NCI-H510A treated with DMSO at 0.1 percent for 48 hours (cell line): Measurements from ENCODE around the gene SLC39A5.
"Not testable (repeated sequence)": the region's sequence is repeated elsewhere in the genome, so short reads cannot be mapped to it uniquely, and the experiment has no call there.

Source experiments
- DNase-seq: peaks from one replicate; lab custom pipeline; 2025; lab: John Stamatoyannopoulos, UW

SLC39A5 gene, protein sequence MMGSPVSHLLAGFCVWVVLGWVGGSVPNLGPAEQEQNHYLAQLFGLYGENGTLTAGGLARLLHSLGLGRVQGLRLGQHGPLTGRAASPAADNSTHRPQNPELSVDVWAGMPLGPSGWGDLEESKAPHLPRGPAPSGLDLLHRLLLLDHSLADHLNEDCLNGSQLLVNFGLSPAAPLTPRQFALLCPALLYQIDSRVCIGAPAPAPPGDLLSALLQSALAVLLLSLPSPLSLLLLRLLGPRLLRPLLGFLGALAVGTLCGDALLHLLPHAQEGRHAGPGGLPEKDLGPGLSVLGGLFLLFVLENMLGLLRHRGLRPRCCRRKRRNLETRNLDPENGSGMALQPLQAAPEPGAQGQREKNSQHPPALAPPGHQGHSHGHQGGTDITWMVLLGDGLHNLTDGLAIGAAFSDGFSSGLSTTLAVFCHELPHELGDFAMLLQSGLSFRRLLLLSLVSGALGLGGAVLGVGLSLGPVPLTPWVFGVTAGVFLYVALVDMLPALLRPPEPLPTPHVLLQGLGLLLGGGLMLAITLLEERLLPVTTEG

DNA sequence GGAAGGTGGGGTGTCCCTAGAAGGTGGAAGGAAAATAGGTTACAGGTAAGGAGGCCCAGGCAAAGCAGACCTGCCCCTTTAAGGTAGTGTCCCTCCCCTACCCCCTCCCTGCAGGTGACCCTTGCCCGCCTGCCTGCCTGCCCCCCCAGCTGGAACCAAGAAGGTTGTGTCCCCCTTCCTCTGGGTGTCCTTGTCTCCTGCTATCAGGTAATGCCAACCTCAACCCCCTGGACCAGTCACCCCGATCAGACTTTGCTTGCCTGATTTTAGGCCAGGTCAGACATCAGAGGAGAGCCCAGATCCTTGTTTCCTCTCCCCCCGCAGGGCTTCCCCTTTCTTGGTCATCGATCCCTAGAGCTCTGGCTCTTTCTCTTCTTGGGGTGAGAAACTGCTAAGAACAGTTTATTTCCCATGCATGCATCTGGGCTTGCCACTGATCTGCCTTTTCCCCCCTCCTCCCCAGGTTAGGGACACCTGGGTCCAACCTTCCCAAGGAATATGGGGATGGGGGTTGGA lies at the start of gene SLC39A5:
Gene SLC39A5 (plus strand): TSS at position 136 of the 516 bp plus-strand sequence. CDS start 1,224 bp downstream, outside the sequence.
- no peak for DNase-seq

DNA sequence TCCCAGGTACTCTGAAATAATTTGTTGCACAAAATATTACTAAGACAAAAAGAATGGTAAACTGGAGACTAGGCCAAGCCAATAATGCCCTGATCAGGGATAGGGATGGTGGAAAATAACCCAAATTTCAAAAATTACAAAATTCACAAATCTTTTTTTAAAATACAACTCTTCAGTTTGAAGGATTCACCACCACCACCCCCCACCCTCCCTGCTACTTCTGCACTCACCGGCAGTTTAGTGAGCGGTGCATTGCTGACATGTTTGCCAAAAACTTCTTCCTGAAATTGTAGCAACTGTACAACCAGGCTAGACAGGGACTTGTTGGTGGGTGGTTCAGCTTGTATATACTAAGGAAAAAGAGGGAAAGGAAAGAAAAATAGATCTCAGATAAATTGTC lies 42.9 kb upstream of the SLC39A5 start:
- no peak for DNase-seq

DNA sequence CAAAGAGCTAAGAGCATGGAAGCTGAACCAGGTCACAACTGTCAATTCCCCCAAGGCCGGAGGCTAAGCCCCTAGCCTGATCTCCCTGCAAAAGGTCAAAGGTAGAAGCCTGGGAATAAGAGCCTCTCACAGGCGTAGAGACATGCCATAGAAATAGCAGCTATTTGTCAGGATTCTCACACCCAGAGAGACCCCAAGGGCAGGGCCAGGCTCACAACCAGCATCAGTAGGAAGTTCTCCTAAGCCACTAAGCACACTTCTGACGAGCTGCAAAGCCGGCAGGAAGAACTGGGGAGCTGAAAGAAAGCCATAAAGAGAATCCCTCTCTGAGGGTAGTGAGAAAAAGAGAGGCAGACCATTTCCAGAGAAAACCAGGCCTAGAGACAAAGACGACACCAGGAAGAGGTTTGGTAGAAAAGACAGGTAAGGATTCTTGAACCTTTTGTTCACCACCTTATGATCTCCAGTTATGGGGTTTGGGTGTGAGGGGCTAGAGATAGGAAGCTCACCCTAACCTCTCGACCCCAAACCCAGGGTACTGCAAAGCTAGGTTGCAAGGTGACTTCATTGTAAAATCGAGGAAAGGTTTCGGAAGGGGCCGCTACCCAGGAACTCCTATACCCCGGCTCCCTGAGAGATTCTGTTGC lies 41.6 kb upstream of the SLC39A5 start:
- no peak for DNase-seq

DNA sequence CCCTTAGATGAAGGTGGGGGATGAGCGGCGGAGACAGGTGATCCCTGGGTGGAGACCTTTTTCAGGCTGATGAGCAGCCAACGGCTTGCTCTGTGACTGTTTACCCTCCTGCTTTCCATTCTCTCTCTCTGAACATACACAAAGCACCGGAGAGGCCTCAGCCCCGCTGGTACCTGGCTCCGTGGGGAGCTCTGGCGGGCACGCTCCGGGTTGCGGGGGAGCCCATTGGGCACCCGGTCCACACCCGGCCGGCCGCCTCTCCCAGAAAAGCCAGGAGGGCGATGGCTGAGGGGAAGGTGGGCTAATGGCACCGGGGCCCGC lies 41.1 kb upstream of the SLC39A5 start:
- DNase-seq: peak; percentile 7

DNA sequence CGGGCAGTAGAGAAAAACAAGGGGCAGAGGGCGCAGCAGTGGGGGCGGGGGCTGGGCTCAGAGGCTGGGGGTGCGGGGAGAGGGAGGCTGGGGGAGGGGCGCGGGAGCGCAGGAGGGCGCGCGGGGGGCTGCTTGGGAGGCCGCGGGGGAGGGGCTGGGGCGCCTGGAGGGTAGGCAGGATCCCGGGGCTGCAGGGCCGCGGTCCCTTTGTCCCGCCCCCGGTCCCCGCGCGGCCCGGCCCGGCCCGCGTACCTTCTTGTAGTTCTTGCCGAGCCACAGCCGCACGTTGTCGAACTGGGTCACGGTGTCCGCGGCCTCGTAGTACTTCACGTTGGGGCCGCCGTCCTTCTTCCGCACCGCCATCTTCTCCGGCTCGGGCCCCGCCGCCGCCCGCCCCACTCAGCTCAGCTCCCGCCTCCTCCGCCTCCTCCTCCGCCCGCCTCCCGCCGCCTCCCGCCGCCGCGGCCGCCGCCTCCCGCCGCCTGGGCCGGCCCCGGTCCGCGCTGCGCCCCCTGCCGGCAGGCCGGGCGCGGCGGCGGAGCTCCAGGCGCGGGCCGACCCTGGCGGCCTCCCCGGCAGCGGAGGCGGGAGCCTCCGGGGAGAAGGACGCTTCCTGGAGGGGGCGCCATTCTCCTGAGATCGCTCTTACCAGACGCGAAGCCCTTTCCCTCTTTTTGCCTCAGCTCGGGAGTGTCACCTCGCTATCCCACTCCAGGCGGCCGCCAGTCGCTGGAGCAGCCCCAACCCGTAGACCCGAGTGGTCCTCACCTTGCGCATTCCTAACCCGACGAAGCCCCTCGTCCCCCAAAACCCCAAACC lies 40.5 kb upstream of the SLC39A5 start, which contains the start of gene SMARCC2:
Gene SMARCC2 (minus strand): TSS at position 385 of the 819 bp plus-strand sequence. CDS start 22 bp downstream, at position 363.
- peak; percentile 84 for DNase-seq

DNA sequence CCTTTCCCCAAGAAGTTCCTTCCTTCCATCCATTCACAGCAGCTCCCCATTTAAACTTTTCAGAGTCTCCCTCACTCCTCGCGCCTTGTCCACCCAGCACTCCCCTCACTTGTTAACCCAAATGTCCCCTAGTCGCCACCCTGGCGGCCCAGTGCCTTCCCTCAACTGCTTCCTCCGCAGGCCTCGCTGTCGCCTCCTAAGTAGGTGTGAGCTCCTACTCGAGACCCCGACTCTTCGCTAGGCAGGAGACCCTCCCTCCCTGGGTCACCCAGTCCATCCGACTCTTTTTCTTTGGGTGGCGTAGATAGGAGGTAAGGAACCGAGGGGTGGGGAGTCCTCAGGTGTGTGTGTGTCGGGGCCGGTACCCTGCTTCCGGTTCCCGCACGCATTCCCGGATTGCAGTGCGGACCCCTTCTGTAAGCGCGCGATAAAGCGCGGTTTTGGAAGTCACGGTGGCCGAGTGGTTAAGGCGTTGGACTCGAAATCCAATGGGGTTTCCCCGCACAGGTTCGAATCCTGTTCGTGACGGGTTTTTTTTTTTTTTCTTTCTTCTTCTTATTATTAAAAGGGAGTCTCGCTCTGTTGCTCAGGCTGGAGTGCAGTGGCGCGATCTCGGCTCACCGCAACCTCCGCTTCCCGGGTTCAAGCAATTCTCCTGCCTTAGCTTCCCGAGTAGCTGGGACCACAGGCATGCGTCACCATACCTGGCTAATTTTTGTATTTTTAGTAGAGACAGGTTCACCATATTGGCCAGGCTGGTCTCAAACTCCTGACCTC lies 39.7 kb upstream of the SLC39A5 start:
- DNase-seq: peak; percentile 86

DNA sequence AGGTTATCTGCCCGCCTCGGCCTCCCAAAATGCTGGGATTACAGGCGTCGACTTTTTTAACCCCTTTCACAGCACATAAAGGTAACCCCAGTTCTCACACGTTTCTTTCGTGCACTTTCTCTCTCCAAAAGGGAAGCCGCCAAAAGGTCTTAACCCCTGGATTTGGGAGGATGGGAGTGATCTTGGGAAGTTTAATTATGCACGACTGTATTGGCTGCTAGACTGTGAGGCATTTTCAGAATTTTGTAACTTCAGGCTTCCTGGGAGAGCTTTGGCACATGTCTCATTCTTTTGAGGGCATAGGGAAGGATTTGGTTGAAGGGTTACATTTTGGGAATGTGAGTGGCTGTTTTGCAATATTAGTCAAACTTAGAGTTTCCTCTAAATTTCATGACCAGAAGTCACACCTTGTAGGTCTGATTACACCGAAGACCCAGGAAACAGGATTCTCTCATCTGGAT lies 39.1 kb upstream of the SLC39A5 start:
- DNase-seq: no peak

DNA sequence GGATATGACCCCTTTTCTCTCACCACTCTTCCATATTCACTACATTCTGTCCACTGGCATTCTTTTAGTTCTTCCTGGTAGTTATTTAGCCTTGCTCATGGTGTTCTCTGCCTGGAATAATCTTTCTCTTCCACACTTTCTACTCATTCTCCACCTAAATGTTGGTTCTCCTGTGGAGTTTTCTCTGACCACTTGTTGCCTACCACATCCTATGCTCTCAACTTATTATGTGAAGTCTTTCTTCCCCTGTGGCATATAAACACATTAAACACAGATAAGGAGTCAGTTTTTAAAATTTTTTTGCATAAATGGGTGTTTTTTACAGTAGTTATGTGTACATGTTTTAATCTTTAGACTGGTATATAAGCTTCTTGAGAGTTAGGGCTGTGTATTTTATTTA lies 37.3 kb upstream of the SLC39A5 start:
- no peak for DNase-seq

DNA sequence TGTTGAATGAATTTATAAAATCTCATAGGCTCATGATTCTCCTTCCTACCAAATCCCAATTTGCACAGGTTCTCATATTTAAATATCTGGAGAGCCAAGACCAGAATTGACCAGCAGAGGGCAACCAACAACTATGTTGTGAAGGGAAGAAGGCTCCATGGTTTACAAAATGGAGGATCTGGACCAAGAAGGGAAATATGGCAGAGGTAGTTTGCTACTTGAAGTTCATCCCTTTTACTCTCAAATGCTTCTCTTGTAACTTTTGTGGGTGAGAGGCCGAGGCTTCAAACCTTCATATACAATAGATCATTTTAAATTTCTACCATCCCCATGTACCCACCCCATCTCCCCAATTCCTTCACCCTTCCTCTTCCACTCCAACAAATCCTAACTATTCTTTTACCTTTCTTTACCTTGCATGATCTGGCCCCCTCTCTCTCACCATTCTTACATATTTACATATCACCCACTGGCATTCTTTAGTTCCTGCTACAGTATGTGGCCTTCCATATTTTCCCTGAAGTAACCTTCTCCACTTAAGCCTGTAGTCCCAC lies 36.7 kb upstream of the SLC39A5 start:
- DNase-seq: peak; percentile 91

DNA sequence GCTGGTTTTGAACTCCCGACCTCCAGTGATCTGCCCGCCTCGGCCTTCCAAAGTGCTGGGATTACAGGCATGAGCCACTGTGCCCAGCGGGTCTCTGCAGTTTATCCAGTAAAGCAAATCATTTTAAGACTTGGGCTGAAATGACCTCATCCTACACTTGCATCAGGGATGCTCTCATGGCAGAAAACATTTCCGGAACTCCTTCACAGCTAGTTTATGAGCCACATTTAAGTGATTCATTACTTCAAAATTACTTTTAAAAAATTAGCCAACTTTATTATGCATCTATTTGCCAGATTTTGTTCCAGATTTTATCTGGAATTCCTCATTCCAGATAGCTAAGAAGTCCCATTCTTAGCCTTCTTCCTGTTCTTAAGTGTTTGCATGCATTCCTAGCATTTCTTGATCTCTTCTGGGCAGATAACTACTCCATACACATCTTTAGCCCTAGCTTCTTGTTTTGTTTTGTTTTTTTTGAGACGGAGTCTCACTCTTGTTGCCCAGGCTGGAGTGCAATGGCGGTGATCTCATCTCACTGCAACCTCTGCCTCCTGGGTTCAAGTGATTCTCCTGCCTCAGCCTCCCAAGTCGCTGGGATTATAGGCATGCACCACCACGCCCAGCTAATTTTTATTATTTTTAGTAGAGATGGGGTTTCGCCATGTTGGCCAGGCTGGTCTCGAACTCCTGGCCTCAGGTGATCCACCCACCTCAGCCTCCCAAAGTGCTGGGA lies 32.9 kb upstream of the SLC39A5 start:
- DNase-seq: not testable (repeated sequence)

DNA sequence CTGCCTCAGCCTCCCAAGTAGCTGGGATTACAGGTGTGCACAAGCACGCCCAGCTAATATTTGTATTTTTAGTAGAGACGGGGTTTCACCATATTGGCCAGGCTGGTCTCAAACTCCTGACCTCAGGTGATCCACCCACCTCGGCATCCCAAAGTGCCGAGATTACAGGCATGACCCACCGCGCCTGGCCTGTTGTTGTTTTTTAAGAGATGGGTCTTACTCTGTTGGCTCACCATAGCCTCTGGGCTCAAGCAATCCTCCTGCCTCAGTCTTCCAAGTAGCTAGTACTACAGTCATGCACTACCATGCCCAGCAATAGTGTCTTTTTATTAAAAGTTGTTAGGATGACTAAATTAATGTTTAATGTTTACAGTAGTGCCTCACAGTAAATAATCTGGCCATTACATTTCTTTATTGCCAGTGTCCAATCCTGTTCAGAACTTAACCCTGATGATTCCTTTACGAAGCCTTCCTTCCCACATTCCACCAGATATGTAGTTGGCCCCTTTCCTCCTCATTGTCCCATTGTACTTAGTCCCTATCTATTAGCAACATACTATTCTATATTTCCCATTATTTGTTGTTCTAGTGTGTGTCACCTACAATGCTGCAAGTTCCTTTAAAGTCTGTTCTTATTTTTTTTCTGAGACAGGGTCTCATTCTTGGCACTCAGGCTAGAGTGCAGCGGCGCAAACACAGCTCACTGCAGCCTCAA lies 31.8 kb upstream of the SLC39A5 start:
- no peak for DNase-seq

DNA sequence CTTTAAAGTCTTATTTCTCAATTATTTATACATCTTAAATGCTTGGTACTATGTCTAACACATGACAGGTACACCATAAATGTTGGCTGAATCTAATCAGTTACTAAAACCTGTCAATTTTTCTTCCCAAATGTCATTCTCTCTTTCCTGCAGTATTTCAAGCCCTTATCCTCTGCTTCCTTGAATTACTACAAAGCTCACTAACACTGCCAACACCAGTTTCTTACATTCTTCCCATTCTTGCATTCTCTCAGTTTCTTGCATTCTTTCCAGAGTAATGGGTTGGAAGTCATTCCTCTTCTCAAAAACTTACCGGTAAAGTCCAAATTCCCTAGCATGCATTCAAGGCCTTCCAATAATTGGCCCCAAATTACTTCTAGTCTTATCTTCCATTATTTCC lies 31.0 kb upstream of the SLC39A5 start:
- no peak for DNase-seq

DNA sequence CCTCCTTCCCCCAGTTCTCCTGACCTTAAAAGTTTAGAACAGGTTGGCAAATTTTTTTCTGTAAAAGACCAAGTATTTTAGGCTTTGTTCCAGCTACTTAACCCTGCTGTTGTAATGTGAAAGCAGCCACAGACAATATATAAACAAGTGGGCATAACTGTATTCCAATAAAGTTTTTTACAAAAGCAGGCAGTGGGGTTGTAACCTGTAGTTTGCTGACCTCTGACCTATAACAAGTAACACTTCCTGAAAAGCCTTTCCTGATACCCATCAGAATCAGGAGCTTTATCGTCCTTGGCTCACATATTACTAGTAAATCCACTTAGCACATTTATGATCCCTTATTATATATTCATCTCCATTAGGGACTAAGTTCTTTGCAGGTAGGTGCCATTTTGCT lies 27.5 kb upstream of the SLC39A5 start:
- no peak for DNase-seq

DNA sequence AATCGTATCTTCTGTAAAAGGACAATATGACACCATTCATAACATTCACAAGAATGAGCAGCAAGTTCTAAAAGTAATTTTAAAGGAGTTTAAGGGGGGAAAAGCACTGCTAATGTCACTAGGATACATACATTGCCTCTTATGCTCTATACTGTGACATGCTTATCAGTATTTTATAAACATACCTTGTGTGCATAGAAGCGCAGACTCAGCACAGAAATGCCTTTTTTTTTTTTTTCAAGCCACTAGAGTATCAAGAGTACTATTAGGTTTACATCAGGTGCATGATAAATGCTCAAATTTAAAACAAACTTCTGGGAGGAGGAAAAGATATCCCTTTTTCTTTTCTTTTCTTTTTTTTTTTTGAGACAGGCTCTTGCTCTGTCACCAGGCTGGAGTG lies 27.0 kb upstream of the SLC39A5 start:
- no peak for DNase-seq

DNA sequence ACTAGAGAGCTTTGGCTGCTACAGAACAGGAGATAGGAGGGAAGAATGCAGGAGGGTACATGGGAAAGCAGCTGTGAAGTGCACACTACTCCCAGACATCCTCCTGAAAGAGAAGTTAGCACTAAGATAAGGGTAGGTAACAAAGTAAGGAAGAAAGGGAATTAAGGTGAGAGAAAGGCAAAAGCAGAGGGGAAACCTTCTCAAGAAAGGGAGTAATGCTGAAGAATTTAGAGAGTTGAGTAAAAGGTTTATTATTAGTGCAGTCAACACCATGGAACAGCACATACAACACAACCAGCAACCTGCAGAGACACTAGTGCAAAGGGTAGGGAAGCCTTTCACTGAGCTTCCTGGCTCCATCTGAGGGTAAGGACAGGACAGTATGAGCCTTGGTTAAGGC lies 25.6 kb upstream of the SLC39A5 start:
- DNase-seq: no peak

DNA sequence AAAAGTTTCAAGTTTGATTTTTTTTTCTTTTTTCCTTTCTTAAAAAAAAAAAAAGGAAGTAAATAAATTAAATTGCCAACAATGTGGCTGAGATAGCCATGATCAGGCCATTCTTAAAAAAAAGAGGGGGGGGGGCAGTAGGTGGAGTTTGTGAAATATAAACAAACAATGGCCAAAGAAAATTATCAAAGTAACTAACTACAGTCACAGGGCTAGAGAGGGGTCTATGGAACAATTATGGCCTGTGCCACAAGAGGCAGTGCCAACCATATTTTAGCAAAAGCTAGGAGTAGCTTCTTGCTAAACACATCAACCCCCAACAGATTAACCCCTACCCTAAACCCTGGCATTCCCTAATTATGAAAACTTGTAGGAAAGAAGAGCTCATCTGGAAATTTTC lies 24.4 kb upstream of the SLC39A5 start:
- no peak for DNase-seq

DNA sequence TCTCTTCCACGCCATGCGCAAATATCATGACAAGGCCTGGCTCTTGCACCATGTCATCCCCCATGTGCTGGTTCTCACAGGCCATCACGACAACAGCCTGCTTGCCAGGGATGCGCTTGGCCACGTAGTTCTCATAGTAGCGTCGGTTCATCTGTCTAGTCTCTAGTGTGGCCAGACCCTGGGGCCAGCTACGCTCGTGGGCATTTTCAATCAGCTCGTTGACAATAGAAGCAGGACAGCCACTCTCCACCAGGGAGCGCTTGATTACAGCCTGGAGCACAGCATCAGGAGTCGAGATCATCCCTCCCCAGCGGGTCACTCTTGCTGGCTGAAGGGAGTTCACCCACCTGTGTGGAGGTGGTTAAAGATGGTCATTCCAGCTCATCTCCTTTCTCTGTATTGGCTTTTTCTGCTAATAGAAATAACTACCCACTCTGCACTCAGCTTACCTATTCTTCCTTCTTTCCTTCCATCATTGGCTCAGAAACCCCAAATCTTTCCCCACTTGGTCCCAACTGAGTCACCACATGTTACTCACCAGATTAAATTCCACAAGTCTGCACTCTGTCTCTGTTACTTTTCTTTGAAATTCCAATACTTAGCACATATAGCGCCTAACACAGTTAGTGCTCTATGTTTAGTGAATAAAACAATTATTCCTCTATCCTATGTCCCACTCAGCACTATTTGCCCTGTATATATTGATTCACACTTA lies 23.2 kb upstream of the SLC39A5 start:
- DNase-seq: peak; percentile 8

DNA sequence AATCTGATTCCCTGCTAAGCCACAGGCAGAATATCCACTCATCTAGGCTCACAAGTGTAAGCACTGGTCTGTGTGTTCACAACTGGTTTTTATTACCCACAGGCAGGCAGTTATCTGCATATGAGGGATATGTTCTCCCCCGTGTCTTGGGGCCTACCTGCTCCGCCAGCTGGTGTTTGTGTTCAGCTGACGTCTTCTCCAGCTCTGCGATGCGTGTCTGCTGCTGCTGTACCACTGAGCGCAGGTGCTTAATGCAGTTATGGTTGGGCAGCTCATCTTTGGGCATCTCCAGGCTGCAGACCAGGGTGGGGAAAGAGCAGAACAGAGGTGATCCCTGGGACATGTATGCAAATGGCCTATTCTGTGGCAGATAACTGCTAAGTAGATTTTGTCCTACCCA lies 21.8 kb upstream of the SLC39A5 start:
- DNase-seq: no peak

DNA sequence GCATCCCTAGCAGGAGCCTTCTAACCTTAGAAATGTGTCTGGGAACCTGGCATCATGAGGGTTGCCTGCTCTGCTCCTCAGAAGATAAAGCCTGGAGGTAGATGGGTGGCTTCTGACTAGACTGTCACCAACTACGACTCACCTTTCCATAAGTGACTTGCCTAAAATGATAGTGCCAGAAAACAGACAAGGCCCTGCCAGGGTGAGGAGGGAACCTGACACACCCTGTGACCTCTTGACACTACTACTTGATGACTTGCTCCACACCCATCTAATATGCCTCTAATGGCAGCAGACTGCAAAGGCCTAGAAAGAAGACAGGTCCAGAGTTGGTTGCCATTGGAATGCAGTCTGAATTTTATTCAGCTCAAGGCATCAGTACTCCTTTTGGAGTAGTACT lies 17.5 kb upstream of the SLC39A5 start:
- DNase-seq: no peak
